Measurements from ENCODE around the gene SNTG2. TPM values are rescaled to one million over a fixed set of nuclear protein-coding genes. Genes with fewer than 3 reads are reported as not detected.

SNTG2 gene
- total RNA-seq, 3 donors from 2014 or later (not counting 1 experiment from before 2014, with no cell fraction given), result not detected

DNA sequence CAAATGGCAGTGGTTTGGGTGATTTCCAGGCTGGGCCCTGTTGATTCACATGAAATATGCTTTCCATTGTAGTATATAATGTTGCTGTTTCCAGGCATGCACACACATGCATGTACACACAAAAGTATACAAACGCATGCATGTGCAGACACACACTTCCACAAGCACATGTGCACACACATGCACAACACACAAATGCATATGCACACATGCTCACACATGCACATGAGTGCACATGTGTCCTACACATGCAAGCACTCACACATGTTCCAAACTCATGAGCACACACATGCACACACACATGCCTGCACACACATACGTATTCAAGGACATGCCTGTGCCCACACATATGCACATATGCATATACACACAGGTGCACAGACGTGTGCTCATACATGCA, 30.6 kb downstream of the SNTG2 start:
- Mint-ChIP-seq H3K27ac (no peak overlapping the region), H3K9me3 (no peaks in the 10 kb centered on the region), H3K36me3 (no peaks in the 10 kb centered on the region), H3K4me1 (no peaks in the 10 kb centered on the region), H3K27me3 (ENCODE audit: low read depth in 2 of 2) (peaks cover 16 to 35% of the 10 kb centered on the region in 2 donors), H3K4me3 (no peak overlapping the region)
- peaks cover 5% of the 10 kb centered on the region for H3K4me1 ChIP-seq (ENCODE audit: control insufficient read depth, insufficient read depth, low read length)
- TF ChIP-seq, protein P1, sequence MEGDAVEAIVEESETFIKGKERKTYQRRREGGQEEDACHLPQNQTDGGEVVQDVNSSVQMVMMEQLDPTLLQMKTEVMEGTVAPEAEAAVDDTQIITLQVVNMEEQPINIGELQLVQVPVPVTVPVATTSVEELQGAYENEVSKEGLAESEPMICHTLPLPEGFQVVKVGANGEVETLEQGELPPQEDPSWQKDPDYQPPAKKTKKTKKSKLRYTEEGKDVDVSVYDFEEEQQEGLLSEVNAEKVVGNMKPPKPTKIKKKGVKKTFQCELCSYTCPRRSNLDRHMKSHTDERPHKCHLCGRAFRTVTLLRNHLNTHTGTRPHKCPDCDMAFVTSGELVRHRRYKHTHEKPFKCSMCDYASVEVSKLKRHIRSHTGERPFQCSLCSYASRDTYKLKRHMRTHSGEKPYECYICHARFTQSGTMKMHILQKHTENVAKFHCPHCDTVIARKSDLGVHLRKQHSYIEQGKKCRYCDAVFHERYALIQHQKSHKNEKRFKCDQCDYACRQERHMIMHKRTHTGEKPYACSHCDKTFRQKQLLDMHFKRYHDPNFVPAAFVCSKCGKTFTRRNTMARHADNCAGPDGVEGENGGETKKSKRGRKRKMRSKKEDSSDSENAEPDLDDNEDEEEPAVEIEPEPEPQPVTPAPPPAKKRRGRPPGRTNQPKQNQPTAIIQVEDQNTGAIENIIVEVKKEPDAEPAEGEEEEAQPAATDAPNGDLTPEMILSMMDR (IDR thresholded peaks at IDR 0.05), result no peak
- H3K4me3 ChIP-seq (ENCODE audit: low read length), result no peak overlapping the region
- WGBS (ENCODE audit: insufficient coverage), result 95% methylated on average over 3 of the region's 3 CpGs
- H3K9me3 ChIP-seq (ENCODE audit: control insufficient read depth, insufficient read depth, low read length), result no peaks in the 10 kb centered on the region
- no peak overlapping the region for H3K27ac ChIP-seq (ENCODE audit: low read length)
- H3K27me3 ChIP-seq (ENCODE audit: control insufficient read depth, insufficient read depth, low read length), result no peaks in the 10 kb centered on the region
- intact Hi-C loops (cut with micrococcal nuclease), result no loop called here
- DNase-seq, result no peak
- ATAC-seq, result no peak
- H3K36me3 ChIP-seq (ENCODE audit: control insufficient read depth, insufficient read depth, low read length), result no peaks in the 10 kb centered on the region

DNA sequence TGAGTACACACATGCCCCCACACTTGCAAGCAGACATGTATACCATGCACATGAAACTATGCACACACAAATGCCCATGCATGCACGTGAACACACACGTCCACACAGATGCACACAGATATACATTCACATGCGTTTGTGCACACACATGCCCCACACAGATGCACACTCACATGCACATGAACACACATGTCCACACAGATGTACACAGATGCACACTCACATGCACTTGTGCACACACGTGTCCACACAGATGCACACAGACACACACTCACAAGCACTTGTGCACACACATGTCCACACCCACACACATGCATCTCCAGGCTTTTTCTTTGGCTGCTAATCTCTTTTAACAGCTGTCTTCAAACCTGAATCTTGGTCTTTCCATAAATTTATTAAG, 31.1 kb downstream of the SNTG2 start:
- Mint-ChIP-seq H3K9me3 (no peaks in the 10 kb centered on the region), H3K36me3 (no peaks in the 10 kb centered on the region), H3K27me3 (ENCODE audit: low read depth in 2 of 2) (peaks cover 16 to 35% of the 10 kb centered on the region in 2 donors), H3K4me1 (no peaks in the 10 kb centered on the region), H3K4me3 (no peak overlapping the region), H3K27ac (no peak overlapping the region)
- 94% methylated on average over 4 of the region's 4 CpGs for WGBS (ENCODE audit: insufficient coverage)
- no peaks in the 10 kb centered on the region for H3K9me3 ChIP-seq (ENCODE audit: control insufficient read depth, insufficient read depth, low read length)
- no peaks in the 10 kb centered on the region for H3K27me3 ChIP-seq (ENCODE audit: control insufficient read depth, insufficient read depth, low read length)
- intact Hi-C loops (cut with micrococcal nuclease), result no loop called here
- no peaks in the 10 kb centered on the region for H3K36me3 ChIP-seq (ENCODE audit: control insufficient read depth, insufficient read depth, low read length)
- H3K4me3 ChIP-seq (ENCODE audit: low read length), result no peak overlapping the region
- DNase-seq (no peak), ATAC-seq (peak in 1 of 3 donors; percentile 14)
- H3K27ac ChIP-seq (ENCODE audit: low read length), result no peak overlapping the region
- H3K4me1 ChIP-seq (ENCODE audit: control insufficient read depth, insufficient read depth, low read length), result peaks cover 5% of the 10 kb centered on the region
- TF ChIP-seq, protein P1 (IDR thresholded peaks at IDR 0.05), result no peak

DNA sequence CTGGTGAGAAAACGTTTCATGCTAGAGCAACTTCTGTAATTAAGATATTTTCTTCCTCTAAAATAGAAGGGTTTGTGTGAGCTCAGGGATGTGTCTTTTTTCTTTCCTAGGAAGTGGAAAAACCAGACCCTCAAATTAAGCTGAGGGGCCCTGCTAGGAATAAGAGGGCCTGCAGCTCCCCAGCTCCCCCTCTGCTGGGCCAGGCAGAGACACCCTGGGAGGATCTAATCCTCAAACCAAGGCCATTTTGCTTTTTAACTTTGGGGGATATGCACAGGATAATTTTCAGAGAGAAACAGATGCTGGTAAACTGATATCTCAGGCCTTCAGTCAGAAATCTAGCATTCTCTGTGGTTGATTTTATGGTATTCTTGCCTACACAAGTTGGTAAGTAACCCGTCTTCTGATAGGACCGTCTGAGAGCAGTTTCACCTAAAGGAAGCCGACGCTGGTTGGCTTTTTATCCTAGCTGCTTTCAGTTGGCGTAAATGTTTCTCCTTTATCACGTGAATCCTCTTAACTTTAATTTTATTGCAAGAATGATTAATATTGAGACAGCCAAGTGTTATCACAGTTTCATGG, 34.8 kb downstream of the SNTG2 start:
- H3K4me3 ChIP-seq (ENCODE audit: low read length), result no peak overlapping the region
- no peak for ATAC-seq
- no peaks in the 10 kb centered on the region for H3K4me1 Mint-ChIP-seq
- no peak overlapping the region for H3K27ac ChIP-seq (ENCODE audit: low read length)
- TF ChIP-seq, protein P1 (IDR thresholded peaks at IDR 0.05), result no peak
- H3K4me1 ChIP-seq (ENCODE audit: control insufficient read depth, insufficient read depth, low read length), result no peaks in the 10 kb centered on the region
- H3K27me3 ChIP-seq (ENCODE audit: control insufficient read depth, insufficient read depth, low read length), result no peaks in the 10 kb centered on the region
- intact Hi-C loops (cut with micrococcal nuclease), result no loop called here
- no peaks in the 10 kb centered on the region for H3K9me3 ChIP-seq (ENCODE audit: control insufficient read depth, insufficient read depth, low read length)
- DNase-seq, result peak in 1 of 2 donors; percentile 49
- H3K36me3 ChIP-seq (ENCODE audit: control insufficient read depth, insufficient read depth, low read length), result no peaks in the 10 kb centered on the region
- no peak overlapping the region for H3K4me3 Mint-ChIP-seq
- H3K9me3 Mint-ChIP-seq, result no peaks in the 10 kb centered on the region
- H3K27me3 Mint-ChIP-seq (ENCODE audit: low read depth in 2 of 2), result peaks cover 21 to 43% of the 10 kb centered on the region in 2 donors
- WGBS (ENCODE audit: insufficient coverage), result 86% methylated on average over 5 of the region's 7 CpGs
- no peaks in the 10 kb centered on the region for H3K36me3 Mint-ChIP-seq
- H3K27ac Mint-ChIP-seq, result no peak overlapping the region

DNA sequence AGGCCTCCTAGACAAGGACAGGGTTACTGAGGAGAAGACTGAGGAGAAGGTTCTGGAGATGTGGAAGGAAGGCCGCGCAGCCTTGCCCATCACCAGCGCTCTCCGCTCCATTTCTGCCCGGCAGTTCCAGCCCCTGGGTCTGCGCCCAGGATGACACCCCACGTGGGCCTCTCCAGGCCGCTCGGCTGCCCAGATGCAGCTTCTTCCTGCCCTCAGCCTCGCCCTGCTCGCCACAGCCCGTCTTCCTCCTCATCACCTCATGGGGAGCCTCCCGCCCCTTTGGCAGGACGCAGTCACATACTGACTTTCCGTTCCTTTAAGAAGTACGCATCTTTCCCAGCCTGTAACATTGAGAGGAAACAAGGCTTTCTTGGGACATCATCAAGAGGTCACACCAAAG, 37.1 kb downstream of the SNTG2 start:
- no peak overlapping the region for H3K27ac Mint-ChIP-seq
- H3K27me3 ChIP-seq (ENCODE audit: control insufficient read depth, insufficient read depth, low read length), result no peaks in the 10 kb centered on the region
- no peak for ATAC-seq
- H3K27ac ChIP-seq (ENCODE audit: low read length), result no peak overlapping the region
- no peaks in the 10 kb centered on the region for H3K4me1 ChIP-seq (ENCODE audit: control insufficient read depth, insufficient read depth, low read length)
- peaks cover 19 to 50% of the 10 kb centered on the region in 2 donors for H3K27me3 Mint-ChIP-seq (ENCODE audit: low read depth in 2 of 2)
- 82% methylated on average over 16 of the region's 16 CpGs for WGBS (ENCODE audit: insufficient coverage)
- H3K4me1 Mint-ChIP-seq, result no peaks in the 10 kb centered on the region
- no peaks in the 10 kb centered on the region for H3K9me3 ChIP-seq (ENCODE audit: control insufficient read depth, insufficient read depth, low read length)
- no peaks in the 10 kb centered on the region for H3K36me3 ChIP-seq (ENCODE audit: control insufficient read depth, insufficient read depth, low read length)
- no peak overlapping the region for H3K4me3 ChIP-seq (ENCODE audit: low read length)
- no peak for DNase-seq
- H3K9me3 Mint-ChIP-seq, result no peaks in the 10 kb centered on the region
- H3K36me3 Mint-ChIP-seq, result no peaks in the 10 kb centered on the region
- TF ChIP-seq, protein P1 (IDR thresholded peaks at IDR 0.05), result no peak
- intact Hi-C loops (cut with micrococcal nuclease), result no loop called here
- H3K4me3 Mint-ChIP-seq, result no peak overlapping the region

Data from natural killer cell (primary cell).